Measurements from ENCODE around the gene MAP4.

The MAP4 gene

DNA sequence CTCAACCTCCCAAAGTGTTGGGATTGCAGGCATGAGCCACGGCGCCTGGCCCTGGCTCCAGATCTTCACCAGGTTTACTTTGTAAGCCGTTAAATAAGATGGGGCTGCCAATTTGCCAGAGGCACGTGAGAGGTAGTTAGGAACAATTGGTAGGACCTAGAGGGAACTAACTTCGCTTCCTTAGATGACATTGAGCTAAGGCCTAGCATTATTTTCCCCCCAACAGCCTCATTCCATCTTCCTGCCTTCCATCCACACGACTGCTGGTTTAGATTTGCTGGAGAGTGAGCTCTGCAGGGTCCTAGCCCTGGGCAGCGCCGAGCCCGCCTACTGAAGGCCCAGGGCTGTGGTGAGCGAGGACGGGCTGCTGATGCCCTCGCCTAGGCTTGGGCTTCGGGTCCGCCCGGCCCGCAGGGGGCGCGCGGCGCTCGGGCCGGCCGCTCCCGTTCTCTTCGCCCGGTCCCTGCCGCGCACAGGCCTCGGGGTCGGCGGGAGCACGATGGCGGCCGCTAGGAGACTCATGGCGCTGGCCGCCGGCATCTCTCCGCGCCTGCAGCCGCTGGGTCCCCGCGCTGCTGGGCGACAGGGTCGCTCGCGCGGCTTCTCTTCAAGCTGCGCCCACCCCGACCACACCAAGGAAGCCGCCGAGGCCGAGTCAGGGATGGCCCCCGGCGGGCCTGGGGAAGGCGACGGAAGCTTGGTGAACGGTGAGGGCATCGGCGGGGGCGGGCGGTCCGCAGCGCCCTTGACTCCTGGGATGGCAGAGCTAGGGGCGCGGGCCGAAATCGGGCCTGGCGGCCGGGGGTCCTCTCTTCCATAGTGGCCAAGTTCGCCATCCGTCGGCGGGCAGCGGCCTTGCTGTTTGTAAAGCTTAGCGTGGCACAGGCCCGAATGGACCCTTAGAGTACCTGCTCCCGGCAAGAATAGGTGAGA, 191.4 kb downstream of the MAP4 start (continued):
- TF ChIP-seq, protein P1, sequence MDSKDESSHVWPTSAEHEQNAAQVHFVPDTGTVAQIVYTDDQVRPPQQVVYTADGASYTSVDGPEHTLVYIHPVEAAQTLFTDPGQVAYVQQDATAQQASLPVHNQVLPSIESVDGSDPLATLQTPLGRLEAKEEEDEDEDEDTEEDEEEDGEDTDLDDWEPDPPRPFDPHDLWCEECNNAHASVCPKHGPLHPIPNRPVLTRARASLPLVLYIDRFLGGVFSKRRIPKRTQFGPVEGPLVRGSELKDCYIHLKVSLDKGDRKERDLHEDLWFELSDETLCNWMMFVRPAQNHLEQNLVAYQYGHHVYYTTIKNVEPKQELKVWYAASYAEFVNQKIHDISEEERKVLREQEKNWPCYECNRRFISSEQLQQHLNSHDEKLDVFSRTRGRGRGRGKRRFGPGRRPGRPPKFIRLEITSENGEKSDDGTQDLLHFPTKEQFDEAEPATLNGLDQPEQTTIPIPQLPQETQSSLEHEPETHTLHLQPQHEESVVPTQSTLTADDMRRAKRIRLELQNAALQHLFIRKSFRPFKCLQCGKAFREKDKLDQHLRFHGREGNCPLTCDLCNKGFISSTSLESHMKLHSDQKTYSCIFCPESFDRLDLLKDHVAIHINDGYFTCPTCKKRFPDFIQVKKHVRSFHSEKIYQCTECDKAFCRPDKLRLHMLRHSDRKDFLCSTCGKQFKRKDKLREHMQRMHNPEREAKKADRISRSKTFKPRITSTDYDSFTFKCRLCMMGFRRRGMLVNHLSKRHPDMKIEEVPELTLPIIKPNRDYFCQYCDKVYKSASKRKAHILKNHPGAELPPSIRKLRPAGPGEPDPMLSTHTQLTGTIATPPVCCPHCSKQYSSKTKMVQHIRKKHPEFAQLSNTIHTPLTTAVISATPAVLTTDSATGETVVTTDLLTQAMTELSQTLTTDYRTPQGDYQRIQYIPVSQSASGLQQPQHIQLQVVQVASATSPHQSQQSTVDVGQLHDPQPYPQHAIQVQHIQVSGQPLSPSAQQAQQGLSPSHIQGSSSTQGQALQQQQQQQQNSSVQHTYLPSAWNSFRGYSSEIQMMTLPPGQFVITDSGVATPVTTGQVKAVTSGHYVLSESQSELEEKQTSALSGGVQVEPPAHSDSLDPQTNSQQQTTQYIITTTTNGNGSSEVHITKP (tag by site-specific recombination; IDR thresholded peaks at IDR 0.05) = peak; percentile 80
- TF ChIP-seq, protein P2, sequence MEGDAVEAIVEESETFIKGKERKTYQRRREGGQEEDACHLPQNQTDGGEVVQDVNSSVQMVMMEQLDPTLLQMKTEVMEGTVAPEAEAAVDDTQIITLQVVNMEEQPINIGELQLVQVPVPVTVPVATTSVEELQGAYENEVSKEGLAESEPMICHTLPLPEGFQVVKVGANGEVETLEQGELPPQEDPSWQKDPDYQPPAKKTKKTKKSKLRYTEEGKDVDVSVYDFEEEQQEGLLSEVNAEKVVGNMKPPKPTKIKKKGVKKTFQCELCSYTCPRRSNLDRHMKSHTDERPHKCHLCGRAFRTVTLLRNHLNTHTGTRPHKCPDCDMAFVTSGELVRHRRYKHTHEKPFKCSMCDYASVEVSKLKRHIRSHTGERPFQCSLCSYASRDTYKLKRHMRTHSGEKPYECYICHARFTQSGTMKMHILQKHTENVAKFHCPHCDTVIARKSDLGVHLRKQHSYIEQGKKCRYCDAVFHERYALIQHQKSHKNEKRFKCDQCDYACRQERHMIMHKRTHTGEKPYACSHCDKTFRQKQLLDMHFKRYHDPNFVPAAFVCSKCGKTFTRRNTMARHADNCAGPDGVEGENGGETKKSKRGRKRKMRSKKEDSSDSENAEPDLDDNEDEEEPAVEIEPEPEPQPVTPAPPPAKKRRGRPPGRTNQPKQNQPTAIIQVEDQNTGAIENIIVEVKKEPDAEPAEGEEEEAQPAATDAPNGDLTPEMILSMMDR (tag by site-specific recombination; IDR thresholded peaks at IDR 0.05) = peak; percentile 75
- peak; percentile 29; the same call in 1 of the 2 replicates for TF ChIP-seq ZNF391 (tag by site-specific recombination; IDR thresholded peaks at IDR 0.05; ENCODE audit: borderline replicate concordance, low read depth)

GRCh38 chr3:47817609-47818008, 198.6 kb downstream of the MAP4 start:
- Histone ChIP-seq H3K4me1 (ENCODE audit: control insufficient read depth, insufficient read depth, low read length) (no peaks in the 10 kb centered on the region), H3K4me3 (ENCODE audit: low read depth, low read length) (no peak overlapping the region), H3K9me3 (ENCODE audit: control insufficient read depth, insufficient read depth, low read depth, low read length) (no peaks in the 10 kb centered on the region), H3K27ac (ENCODE audit: extremely low read depth, low read depth, low read length) (no peak overlapping the region), H3K36me3 (ENCODE audit: control insufficient read depth in 2 of 2, insufficient read depth in 1 of 2, low read length in 2 of 2) (peaks cover 6 to 73% of the 10 kb centered on the region in 2 experiments; a peak in 2 of 3 replicates)
- POLR2A ChIA-PET = no interaction called here
- CTCF ChIA-PET = no interaction called here
- TF ChIP-seq SETDB1 (IDR thresholded peaks at IDR 0.05; ENCODE audit: insufficient read length, low read length) (no peak), ZBTB17 (tag by site-specific recombination; IDR thresholded peaks at IDR 0.05) (no peak), HOXD13 (CRISPR knock-in tag; IDR thresholded peaks at IDR 0.05; ENCODE audit: borderline replicate concordance) (no peak), ZNF623 (tag by site-specific recombination; IDR thresholded peaks at IDR 0.05) (no peak), ZNF670 (tag by site-specific recombination; IDR thresholded peaks at IDR 0.05; ENCODE audit: low read depth) (no peak), ZNF37A (tag by site-specific recombination; IDR thresholded peaks at IDR 0.05) (no peak), ZNF677 (tag by site-specific recombination; IDR thresholded peaks at IDR 0.05) (no peak), ZNF629 (tag by site-specific recombination; IDR thresholded peaks at IDR 0.05) (no peak), ZNF362 (tag by site-specific recombination; IDR thresholded peaks at IDR 0.05) (no peak)
- TF ChIP-seq, protein P3, sequence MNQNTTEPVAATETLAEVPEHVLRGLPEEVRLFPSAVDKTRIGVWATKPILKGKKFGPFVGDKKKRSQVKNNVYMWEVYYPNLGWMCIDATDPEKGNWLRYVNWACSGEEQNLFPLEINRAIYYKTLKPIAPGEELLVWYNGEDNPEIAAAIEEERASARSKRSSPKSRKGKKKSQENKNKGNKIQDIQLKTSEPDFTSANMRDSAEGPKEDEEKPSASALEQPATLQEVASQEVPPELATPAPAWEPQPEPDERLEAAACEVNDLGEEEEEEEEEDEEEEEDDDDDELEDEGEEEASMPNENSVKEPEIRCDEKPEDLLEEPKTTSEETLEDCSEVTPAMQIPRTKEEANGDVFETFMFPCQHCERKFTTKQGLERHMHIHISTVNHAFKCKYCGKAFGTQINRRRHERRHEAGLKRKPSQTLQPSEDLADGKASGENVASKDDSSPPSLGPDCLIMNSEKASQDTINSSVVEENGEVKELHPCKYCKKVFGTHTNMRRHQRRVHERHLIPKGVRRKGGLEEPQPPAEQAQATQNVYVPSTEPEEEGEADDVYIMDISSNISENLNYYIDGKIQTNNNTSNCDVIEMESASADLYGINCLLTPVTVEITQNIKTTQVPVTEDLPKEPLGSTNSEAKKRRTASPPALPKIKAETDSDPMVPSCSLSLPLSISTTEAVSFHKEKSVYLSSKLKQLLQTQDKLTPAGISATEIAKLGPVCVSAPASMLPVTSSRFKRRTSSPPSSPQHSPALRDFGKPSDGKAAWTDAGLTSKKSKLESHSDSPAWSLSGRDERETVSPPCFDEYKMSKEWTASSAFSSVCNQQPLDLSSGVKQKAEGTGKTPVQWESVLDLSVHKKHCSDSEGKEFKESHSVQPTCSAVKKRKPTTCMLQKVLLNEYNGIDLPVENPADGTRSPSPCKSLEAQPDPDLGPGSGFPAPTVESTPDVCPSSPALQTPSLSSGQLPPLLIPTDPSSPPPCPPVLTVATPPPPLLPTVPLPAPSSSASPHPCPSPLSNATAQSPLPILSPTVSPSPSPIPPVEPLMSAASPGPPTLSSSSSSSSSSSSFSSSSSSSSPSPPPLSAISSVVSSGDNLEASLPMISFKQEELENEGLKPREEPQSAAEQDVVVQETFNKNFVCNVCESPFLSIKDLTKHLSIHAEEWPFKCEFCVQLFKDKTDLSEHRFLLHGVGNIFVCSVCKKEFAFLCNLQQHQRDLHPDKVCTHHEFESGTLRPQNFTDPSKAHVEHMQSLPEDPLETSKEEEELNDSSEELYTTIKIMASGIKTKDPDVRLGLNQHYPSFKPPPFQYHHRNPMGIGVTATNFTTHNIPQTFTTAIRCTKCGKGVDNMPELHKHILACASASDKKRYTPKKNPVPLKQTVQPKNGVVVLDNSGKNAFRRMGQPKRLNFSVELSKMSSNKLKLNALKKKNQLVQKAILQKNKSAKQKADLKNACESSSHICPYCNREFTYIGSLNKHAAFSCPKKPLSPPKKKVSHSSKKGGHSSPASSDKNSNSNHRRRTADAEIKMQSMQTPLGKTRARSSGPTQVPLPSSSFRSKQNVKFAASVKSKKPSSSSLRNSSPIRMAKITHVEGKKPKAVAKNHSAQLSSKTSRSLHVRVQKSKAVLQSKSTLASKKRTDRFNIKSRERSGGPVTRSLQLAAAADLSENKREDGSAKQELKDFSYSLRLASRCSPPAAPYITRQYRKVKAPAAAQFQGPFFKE (tag by site-specific recombination; IDR thresholded peaks at IDR 0.05; ENCODE audit: borderline replicate concordance) = no peak
- TF ChIP-seq, protein P4, sequence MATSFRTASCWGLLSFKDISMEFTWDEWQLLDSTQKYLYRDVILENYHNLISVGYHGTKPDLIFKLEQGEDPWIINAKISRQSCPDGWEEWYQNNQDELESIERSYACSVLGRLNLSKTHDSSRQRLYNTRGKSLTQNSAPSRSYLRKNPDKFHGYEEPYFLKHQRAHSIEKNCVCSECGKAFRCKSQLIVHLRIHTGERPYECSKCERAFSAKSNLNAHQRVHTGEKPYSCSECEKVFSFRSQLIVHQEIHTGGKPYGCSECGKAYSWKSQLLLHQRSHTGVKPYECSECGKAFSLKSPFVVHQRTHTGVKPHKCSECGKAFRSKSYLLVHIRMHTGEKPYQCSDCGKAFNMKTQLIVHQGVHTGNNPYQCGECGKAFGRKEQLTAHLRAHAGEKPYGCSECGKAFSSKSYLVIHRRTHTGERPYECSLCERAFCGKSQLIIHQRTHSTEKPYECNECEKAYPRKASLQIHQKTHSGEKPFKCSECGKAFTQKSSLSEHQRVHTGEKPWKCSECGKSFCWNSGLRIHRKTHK (tag by site-specific recombination; IDR thresholded peaks at IDR 0.05) = no peak

All from HEK293 (cell line).